D721Med (cell line): ENCODE measurements around the gene ATP6V1A.

Source experiments
- DNase-seq: peaks from one replicate; pipeline ENCODE4 v3.0.0; 2011; ENCODE audit warnings: low spot score; ENCODE audit not compliant: insufficient read length
- FAIRE-seq: peaks from 2 replicates; lab custom pipeline; 2011; peaks lifted over from hg19 to GRCh38; lab: Jason Lieb, UNC
- TF ChIP-seq, protein P1 (sequence below): IDR thresholded peaks from 2 replicates; pipeline ENCODE4 v1.5.1; 2012; ENCODE audit warnings: mild to moderate bottlenecking, control low read depth; ENCODE audit not compliant: insufficient read depth; ENCODE audit errors: missing control alignments

The ATP6V1A gene

DNA sequence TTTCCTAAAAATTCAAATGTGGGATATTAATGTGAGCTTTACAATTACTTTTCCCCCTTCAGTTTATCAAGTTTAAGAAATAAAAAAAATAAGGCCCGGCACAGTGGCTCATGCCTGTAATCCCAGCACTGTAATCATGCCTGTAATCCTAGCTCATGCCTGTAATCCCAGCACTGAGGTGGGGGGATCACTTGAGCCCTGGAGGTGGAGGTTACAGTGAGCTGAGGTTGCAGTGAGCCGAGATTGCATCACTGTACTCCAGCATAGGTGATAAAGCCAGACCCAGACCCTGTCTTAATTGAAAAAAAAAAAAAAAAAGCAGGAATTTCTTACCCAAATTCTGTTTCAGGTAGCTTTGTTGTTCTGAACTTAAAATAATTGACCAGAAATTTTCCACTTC lies 17.9 kb downstream of the ATP6V1A start:
- FAIRE-seq (no peak), DNase-seq (no peak)
- TF ChIP-seq, protein P1, sequence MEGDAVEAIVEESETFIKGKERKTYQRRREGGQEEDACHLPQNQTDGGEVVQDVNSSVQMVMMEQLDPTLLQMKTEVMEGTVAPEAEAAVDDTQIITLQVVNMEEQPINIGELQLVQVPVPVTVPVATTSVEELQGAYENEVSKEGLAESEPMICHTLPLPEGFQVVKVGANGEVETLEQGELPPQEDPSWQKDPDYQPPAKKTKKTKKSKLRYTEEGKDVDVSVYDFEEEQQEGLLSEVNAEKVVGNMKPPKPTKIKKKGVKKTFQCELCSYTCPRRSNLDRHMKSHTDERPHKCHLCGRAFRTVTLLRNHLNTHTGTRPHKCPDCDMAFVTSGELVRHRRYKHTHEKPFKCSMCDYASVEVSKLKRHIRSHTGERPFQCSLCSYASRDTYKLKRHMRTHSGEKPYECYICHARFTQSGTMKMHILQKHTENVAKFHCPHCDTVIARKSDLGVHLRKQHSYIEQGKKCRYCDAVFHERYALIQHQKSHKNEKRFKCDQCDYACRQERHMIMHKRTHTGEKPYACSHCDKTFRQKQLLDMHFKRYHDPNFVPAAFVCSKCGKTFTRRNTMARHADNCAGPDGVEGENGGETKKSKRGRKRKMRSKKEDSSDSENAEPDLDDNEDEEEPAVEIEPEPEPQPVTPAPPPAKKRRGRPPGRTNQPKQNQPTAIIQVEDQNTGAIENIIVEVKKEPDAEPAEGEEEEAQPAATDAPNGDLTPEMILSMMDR = no peak

DNA sequence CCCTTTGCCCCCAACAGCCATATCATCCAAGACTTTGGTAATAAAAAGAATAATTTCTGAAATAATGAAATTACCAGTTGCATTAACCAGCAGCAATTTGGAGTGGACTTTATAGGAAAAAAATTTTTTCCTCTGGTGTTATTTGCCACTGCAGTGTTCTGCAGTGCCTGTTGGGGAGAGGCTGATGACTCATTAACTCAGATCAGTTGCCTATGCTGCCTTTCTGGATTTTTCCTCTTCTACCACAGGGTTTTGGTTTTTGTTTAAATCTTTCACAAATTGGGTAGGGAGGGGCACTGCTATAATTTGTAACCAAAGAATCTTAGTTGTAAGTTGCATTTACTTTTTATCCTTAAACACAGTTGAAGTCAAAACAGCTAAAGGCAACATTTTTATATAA lies 22.7 kb downstream of the ATP6V1A start:
- no peak for DNase-seq
- TF ChIP-seq, protein P1 = no peak
- no peak for FAIRE-seq

DNA sequence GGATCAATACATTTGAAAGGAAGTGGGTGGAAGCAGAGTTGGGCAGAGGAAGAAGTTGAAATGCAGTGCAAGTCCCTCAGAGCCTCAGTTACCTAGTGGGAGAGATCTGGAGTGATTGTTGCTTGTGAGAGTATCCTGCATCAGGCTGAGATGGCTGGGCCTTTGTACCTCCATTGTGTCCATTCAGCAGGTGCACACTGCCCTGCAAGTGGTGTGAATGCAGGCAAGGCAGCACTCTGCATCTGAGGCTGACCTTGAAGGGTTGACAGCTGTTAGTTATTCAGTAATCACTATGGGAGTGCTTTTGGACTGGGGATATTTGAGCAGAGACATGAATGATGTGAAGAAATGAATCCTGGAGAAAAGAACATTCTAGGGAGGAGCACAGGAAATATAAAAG lies 25.2 kb downstream of the ATP6V1A start:
- TF ChIP-seq, protein P1 = no peak
- DNase-seq (no peak), FAIRE-seq (no peak)

GRCh38 chr3:113773381-113773780 lies 26.5 kb downstream of the ATP6V1A start:
- TF ChIP-seq, protein P1 = no peak
- DNase-seq (no peak), FAIRE-seq (no peak)

DNA sequence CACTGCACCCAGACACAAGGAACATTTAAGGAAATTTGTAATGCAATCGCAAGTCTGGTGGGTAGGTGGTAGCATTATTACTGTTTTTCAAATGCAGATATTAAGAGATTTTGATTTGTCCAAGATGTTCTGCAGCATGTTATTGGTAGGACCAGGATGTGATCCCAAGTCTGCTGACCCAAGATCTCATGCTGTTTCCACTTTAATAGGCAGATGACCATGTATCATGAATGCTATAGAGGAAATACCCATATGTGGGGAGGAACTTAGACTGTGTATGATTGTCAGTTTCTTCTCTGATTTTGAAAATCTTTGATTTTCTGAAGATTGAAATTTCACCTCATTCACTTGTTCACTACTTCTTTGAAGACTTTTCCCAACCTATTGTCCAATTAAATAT lies 28.7 kb downstream of the ATP6V1A start:
- DNase-seq = no peak
- FAIRE-seq = no peak
- TF ChIP-seq, protein P1 = no peak

GRCh38 chr3:113776564-113776963 lies 29.7 kb downstream of the ATP6V1A start:
- FAIRE-seq (no peak), DNase-seq (no peak)
- TF ChIP-seq, protein P1 = no peak

DNA sequence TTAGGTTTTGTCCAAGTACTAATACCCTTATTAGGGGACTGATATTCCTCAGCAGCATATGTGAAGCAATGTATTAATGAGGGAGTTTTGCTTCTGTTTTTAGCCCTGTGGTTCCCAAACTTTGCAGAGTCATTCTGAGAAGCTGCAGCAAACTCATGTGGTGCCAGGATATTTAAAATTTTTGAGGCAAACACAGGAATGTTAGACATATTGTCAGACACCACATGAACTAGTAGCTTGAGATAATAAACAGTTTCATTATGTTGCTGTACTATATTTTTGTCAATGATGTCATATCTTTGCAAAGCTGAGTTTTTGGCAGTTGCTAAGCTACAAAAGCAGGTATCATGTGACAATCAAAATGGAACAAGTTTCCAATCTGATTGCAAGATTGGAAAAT lies 36.6 kb downstream of the ATP6V1A start:
- FAIRE-seq = no peak
- TF ChIP-seq, protein P1 = no peak
- no peak for DNase-seq
